CD8-positive, alpha-beta memory T cell (primary cell): Measurements from ENCODE around the gene AMBP. TPM values are rescaled to one million over a fixed set of nuclear protein-coding genes. Genes with fewer than 3 reads are reported as not detected.

Source experiments
- CTCF ChIA-PET: fragments of 350-600 bp; sonication (Branson Sonifier 250); formaldehyde crosslinking; loops from one replicate; lab custom pipeline; 2021; ENCODE audit warnings: antibody characterized with exemption; lab: Charles Lee
- POLR2A ChIA-PET: fragments of 350-600 bp; sonication (Branson Sonifier 250); formaldehyde crosslinking; loops from one replicate; lab custom pipeline; 2021; ENCODE audit warnings: antibody characterized with exemption; lab: Charles Lee
- DNase-seq, 5 donors: peaks; one replicate each; pipeline versions ENCODE4 v3.0.0 to v3.0.0-alpha.2; 2020 to 2022; ENCODE audit warnings: mixed read lengths in 1 of 5
- H3K27ac ChIP-seq: one replicate; pipeline ENCODE4 v1.7.0; 2013; ENCODE audit warnings: low read depth, mild to moderate bottlenecking, low read length, moderate library complexity
- H3K27me3 ChIP-seq: 2 replicates; pipeline ENCODE4 v1.7.0; 2013; ENCODE audit warnings: low read length, mild to moderate bottlenecking; ENCODE audit not compliant: insufficient read depth, poor library complexity, severe bottlenecking
- H3K36me3 ChIP-seq: 2 replicates; pipeline ENCODE4 v1.7.0; 2013; ENCODE audit warnings: mild to moderate bottlenecking, low read length, moderate library complexity; ENCODE audit not compliant: insufficient read depth
- H3K4me1 ChIP-seq: 2 replicates; pipeline ENCODE4 v1.7.0; 2013; ENCODE audit warnings: mild to moderate bottlenecking, low read length, moderate library complexity; ENCODE audit not compliant: insufficient read depth
- H3K4me3 ChIP-seq: 2 replicates; pipeline ENCODE4 v1.7.0; 2013; ENCODE audit warnings: mild to moderate bottlenecking, low read length
- H3K9me3 ChIP-seq: 2 replicates; pipeline ENCODE4 v1.7.0; 2013; ENCODE audit warnings: mild to moderate bottlenecking, low read length
- H3K27ac Mint-ChIP-seq, 8 donors: one replicate each; pipeline ENCODE4 v1.8.0; 2020 to 2021; ENCODE audit warnings: mixed read lengths in 8 of 8, mild to moderate bottlenecking in 6 of 8, inconsistent platforms in 3 of 8, moderate library complexity in 3 of 8
- H3K27me3 Mint-ChIP-seq, 2 donors: one replicate each; pipeline ENCODE4 v1.8.0; 2020 to 2021; ENCODE audit warnings: mixed read lengths in 2 of 2, mild to moderate bottlenecking in 1 of 2, moderate library complexity in 1 of 2
- H3K36me3 Mint-ChIP-seq, 3 donors: one replicate each; pipeline ENCODE4 v1.8.0; 2020 to 2021; ENCODE audit warnings: mixed read lengths in 3 of 3, inconsistent platforms in 1 of 3, mild to moderate bottlenecking in 1 of 3
- H3K4me1 Mint-ChIP-seq, 3 donors: one replicate each; pipeline ENCODE4 v1.8.0; 2020 to 2021; ENCODE audit warnings: mixed read lengths in 3 of 3, inconsistent platforms in 1 of 3, mild to moderate bottlenecking in 1 of 3
- H3K4me3 Mint-ChIP-seq, 7 donors: one replicate each; pipeline ENCODE4 v1.8.0; 2020 to 2021; ENCODE audit warnings: mixed read lengths in 7 of 7, mild to moderate bottlenecking in 6 of 7, moderate library complexity in 4 of 7, inconsistent platforms in 2 of 7
- H3K9me3 Mint-ChIP-seq, 5 donors: one replicate each; pipeline ENCODE4 v1.8.0; 2020 to 2022; ENCODE audit warnings: mixed read lengths in 5 of 5, mild to moderate bottlenecking in 3 of 5, moderate library complexity in 2 of 5, inconsistent platforms in 1 of 5
- polyA plus RNA-seq: library from polyadenylated mRNA; unstranded; fragments of 300-500 nt; fragmentation: Illumina TruSeq; gene quantifications from one replicate; pipeline ENCODE4 v1.2.3, GENCODE V29; 2021
- total RNA-seq, 2 experiments: library from RNA; stranded (reverse); gene quantifications; one replicate each; pipeline ENCODE4 v1.2.3, GENCODE V29; 2021

The AMBP gene
- total and polyA plus RNA-seq, 3 experiments from 2014 or later = not detected

- Mint-ChIP-seq H3K36me3 (peaks cover 0 to 8% (median 2%) of the 10 kb centered on the region in 3 donors), H3K27me3 (peaks cover under 1 to 7% of the 10 kb centered on the region in 2 donors), H3K4me3 (no peak overlapping the region), H3K9me3 (no peaks in the 10 kb centered on the region), H3K4me1 (no peaks in the 10 kb centered on the region), H3K27ac (peak overlapping the region in 1 of 8 donors; percentile 60)
- no peaks in the 10 kb centered on the region for H3K9me3 ChIP-seq
- no peak overlapping the region for H3K27ac ChIP-seq
- no peaks in the 10 kb centered on the region for H3K27me3 ChIP-seq
- ChIA-PET CTCF (no interaction called here), POLR2A (no interaction called here)
- DNase-seq = no peak
- no peaks in the 10 kb centered on the region for H3K4me1 ChIP-seq
- no peaks in the 10 kb centered on the region for H3K36me3 ChIP-seq
- H3K4me3 ChIP-seq = no peak overlapping the region
These were observed 24.7 kb downstream of the AMBP start for GRCh38 chr9:114053246-114054005.

GRCh38 chr9:114051706-114052105 is 26.4 kb downstream of the AMBP start:
- no peak overlapping the region for H3K4me3 ChIP-seq
- H3K4me1 Mint-ChIP-seq = no peaks in the 10 kb centered on the region
- no peaks in the 10 kb centered on the region for H3K4me1 ChIP-seq
- H3K36me3 Mint-ChIP-seq = peaks cover 0 to 11% (median 2%) of the 10 kb centered on the region in 3 donors
- peaks cover 8 to 14% of the 10 kb centered on the region in 2 donors for H3K27me3 Mint-ChIP-seq
- no peak for DNase-seq
- CTCF ChIA-PET = no interaction called here
- no peaks in the 10 kb centered on the region for H3K36me3 ChIP-seq
- no peak overlapping the region for H3K27ac Mint-ChIP-seq
- H3K4me3 Mint-ChIP-seq = no peak overlapping the region
- POLR2A ChIA-PET = no interaction called here
- no peaks in the 10 kb centered on the region for H3K27me3 ChIP-seq
- peaks cover 0 to 3% (median 0%) of the 10 kb centered on the region in 5 donors for H3K9me3 Mint-ChIP-seq
- H3K27ac ChIP-seq = no peak overlapping the region
- H3K9me3 ChIP-seq = no peaks in the 10 kb centered on the region

GRCh38 chr9:114051281-114051680 is 26.8 kb downstream of the AMBP start:
- ChIA-PET CTCF (no interaction called here), POLR2A (no interaction called here)
- H3K27me3 Mint-ChIP-seq = peaks cover 8 to 18% of the 10 kb centered on the region in 2 donors
- H3K4me3 Mint-ChIP-seq = no peak overlapping the region
- Histone ChIP-seq H3K9me3 (no peaks in the 10 kb centered on the region), H3K4me1 (no peaks in the 10 kb centered on the region), H3K27ac (no peak overlapping the region), H3K27me3 (no peaks in the 10 kb centered on the region), H3K36me3 (no peaks in the 10 kb centered on the region), H3K4me3 (no peak overlapping the region)
- peaks cover 0 to 11% (median 2%) of the 10 kb centered on the region in 3 donors for H3K36me3 Mint-ChIP-seq
- H3K27ac Mint-ChIP-seq = no peak overlapping the region
- H3K4me1 Mint-ChIP-seq = no peaks in the 10 kb centered on the region
- H3K9me3 Mint-ChIP-seq = peaks cover 0 to 3% (median 0%) of the 10 kb centered on the region in 5 donors
- DNase-seq = no peak

- CTCF ChIA-PET = no interaction called here
- H3K4me1 Mint-ChIP-seq = no peaks in the 10 kb centered on the region
- DNase-seq = no peak
- Histone ChIP-seq H3K4me1 (no peaks in the 10 kb centered on the region), H3K36me3 (no peaks in the 10 kb centered on the region), H3K27ac (no peak overlapping the region), H3K9me3 (no peaks in the 10 kb centered on the region), H3K27me3 (no peaks in the 10 kb centered on the region), H3K4me3 (no peak overlapping the region)
- H3K36me3 Mint-ChIP-seq = peaks cover 0 to 11% (median 2%) of the 10 kb centered on the region in 3 donors
- no peak overlapping the region for H3K27ac Mint-ChIP-seq
- peaks cover 0 to 3% (median 0%) of the 10 kb centered on the region in 5 donors for H3K9me3 Mint-ChIP-seq
- POLR2A ChIA-PET = no interaction called here
- peaks cover 3 to 18% of the 10 kb centered on the region in 2 donors for H3K27me3 Mint-ChIP-seq
- no peak overlapping the region for H3K4me3 Mint-ChIP-seq
These were observed 27.5 kb downstream of the AMBP start for GRCh38 chr9:114050646-114051045.

- Histone ChIP-seq H3K27ac (no peak overlapping the region), H3K9me3 (no peaks in the 10 kb centered on the region), H3K4me3 (no peak overlapping the region), H3K36me3 (no peaks in the 10 kb centered on the region), H3K4me1 (no peaks in the 10 kb centered on the region), H3K27me3 (no peaks in the 10 kb centered on the region)
- Mint-ChIP-seq H3K27me3 (peaks cover 3 to 18% of the 10 kb centered on the region in 2 donors), H3K4me1 (no peaks in the 10 kb centered on the region), H3K9me3 (peaks cover 0 to 3% (median 0%) of the 10 kb centered on the region in 5 donors), H3K36me3 (peaks cover 0 to 11% (median 2%) of the 10 kb centered on the region in 3 donors), H3K27ac (peak overlapping the region in 1 of 8 donors; percentile 38), H3K4me3 (no peak overlapping the region)
- CTCF ChIA-PET = no interaction called here
- no peak for DNase-seq
- POLR2A ChIA-PET = no interaction called here
These were observed 27.9 kb downstream of the AMBP start for GRCh38 chr9:114050226-114050568.

- Mint-ChIP-seq H3K9me3 (peaks cover 0 to 3% (median 0%) of the 10 kb centered on the region in 5 donors), H3K4me3 (no peak overlapping the region), H3K27ac (no peak overlapping the region), H3K4me1 (no peaks in the 10 kb centered on the region), H3K36me3 (peaks cover 0 to 11% (median 2%) of the 10 kb centered on the region in 3 donors), H3K27me3 (peaks cover 3 to 18% of the 10 kb centered on the region in 2 donors)
- Histone ChIP-seq H3K36me3 (no peaks in the 10 kb centered on the region), H3K27me3 (no peaks in the 10 kb centered on the region), H3K9me3 (no peaks in the 10 kb centered on the region), H3K27ac (no peak overlapping the region), H3K4me1 (no peaks in the 10 kb centered on the region), H3K4me3 (no peak overlapping the region)
- ChIA-PET CTCF (no interaction called here), POLR2A (no interaction called here)
- no peak for DNase-seq
These were observed 28.5 kb downstream of the AMBP start for GRCh38 chr9:114049441-114050225.

GRCh38 chr9:114048533-114049415 is 29.3 kb downstream of the AMBP start:
- H3K27ac Mint-ChIP-seq = no peak overlapping the region
- H3K4me3 ChIP-seq = no peak overlapping the region
- no peaks in the 10 kb centered on the region for H3K27me3 ChIP-seq
- no peaks in the 10 kb centered on the region for H3K4me1 Mint-ChIP-seq
- DNase-seq = no peak
- H3K4me1 ChIP-seq = no peaks in the 10 kb centered on the region
- no peak overlapping the region for H3K4me3 Mint-ChIP-seq
- H3K9me3 Mint-ChIP-seq = peaks cover 0 to 3% (median 0%) of the 10 kb centered on the region in 5 donors
- H3K36me3 ChIP-seq = no peaks in the 10 kb centered on the region
- peaks cover 2 to 18% of the 10 kb centered on the region in 2 donors for H3K27me3 Mint-ChIP-seq
- peaks cover 0 to 11% (median 2%) of the 10 kb centered on the region in 3 donors for H3K36me3 Mint-ChIP-seq
- CTCF ChIA-PET = no interaction called here
- no peaks in the 10 kb centered on the region for H3K9me3 ChIP-seq
- POLR2A ChIA-PET = no interaction called here
- H3K27ac ChIP-seq = no peak overlapping the region
